ENCODE data around the gene SLC50A1. TPM values are rescaled to one million over a fixed set of nuclear protein-coding genes. Genes with fewer than 3 reads are reported as not detected.

SLC50A1 gene
- polyA plus RNA-seq, 1 experiment: 47.4 TPM

DNA sequence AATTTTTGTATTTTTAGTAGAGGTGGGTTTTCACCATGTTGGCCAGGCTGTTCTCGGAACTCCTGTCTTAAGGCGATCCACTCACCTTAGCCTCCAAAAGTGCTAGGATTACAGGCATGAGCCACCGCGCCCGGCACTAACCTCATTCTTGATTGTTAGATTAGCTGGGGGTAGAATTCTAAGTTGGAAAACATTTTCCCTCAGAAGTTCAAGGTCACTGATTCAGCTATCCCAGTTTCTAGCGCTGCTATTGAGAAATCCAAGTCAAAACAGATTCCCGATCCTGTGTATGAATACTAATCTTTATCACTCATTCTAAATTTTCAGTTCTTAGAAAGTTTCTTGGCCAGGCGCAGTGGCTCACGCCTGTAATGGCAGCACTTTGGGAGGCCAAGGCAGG is 32.3 kb upstream of the SLC50A1 start:
- ChIA-PET CTCF (interaction anchor here (1.7 to 2.2 kb wide), 2 partner anchors 12 to 64 kb away, joined by 5 to 9 read pairs; no protein-coding TSS in a partner anchor), POLR2A (no interaction called here)
- no peak for DNase-seq (ENCODE audit: low read depth)
- no peak overlapping the region for H3K4me3 ChIP-seq (ENCODE audit: low read depth, low read length)
- no peaks in the 10 kb centered on the region for H3K36me3 ChIP-seq (ENCODE audit: control insufficient read depth, insufficient read depth, low read length)
- TF ChIP-seq, protein P1, sequence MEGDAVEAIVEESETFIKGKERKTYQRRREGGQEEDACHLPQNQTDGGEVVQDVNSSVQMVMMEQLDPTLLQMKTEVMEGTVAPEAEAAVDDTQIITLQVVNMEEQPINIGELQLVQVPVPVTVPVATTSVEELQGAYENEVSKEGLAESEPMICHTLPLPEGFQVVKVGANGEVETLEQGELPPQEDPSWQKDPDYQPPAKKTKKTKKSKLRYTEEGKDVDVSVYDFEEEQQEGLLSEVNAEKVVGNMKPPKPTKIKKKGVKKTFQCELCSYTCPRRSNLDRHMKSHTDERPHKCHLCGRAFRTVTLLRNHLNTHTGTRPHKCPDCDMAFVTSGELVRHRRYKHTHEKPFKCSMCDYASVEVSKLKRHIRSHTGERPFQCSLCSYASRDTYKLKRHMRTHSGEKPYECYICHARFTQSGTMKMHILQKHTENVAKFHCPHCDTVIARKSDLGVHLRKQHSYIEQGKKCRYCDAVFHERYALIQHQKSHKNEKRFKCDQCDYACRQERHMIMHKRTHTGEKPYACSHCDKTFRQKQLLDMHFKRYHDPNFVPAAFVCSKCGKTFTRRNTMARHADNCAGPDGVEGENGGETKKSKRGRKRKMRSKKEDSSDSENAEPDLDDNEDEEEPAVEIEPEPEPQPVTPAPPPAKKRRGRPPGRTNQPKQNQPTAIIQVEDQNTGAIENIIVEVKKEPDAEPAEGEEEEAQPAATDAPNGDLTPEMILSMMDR (IDR thresholded peaks at IDR 0.05; ENCODE audit: insufficient read depth, low read depth, low read length): no peak
- peaks cover 7% of the 10 kb centered on the region for H3K27me3 ChIP-seq (ENCODE audit: control insufficient read depth, insufficient read depth, low read length)

DNA sequence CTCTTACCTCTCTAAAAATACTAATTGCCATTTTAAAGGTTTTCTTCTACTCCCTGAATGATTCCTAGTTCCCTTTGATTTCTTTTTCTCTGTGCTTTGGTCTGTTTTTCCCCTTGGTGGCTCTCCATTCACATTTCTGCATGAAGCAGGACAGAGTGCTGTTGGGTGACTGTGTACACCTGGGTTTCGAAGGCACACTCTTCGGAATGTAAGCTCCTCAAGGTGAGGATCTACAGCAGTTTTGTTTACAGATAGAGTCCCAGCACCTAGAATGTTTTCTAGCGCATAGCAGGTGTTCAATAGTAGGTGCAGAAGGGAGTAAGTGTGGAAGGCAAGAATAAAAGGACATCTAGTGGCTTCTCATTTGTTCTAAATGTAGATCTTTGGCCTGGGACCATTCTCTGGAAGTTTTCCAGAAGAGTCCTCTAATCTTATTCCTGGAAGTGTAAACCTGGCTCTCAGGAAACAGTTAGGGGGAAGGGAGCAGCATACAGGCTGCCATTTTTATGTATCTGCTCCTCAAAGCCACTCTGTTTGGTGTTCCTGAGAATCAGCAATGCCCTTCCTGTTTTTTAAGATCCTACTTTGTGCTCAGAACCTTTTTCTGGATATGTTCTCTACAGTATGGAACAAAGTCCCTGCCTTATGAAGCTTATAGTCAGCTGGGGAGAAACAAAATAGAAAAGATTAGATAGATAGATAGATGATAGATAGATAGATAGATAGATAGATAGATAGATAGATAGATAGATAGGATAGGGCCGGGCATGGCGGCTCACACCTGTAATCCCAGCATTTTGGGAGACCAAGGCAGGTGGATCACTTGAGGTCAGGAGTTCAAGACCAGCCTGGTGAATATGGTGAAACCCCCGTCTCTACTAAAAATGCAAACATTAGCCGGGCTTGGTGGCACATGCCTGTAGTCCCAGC is 30.8 kb upstream of the SLC50A1 start:
- ChIA-PET CTCF (interaction anchor here (1.0 to 3.6 kb wide), 3 partner anchors 13 to 68 kb away, joined by 3 to 19 read pairs (median 4); partner anchors contain the start of gene KRTCAP2), POLR2A (no interaction called here)
- TF ChIP-seq, protein P1 (IDR thresholded peaks at IDR 0.05; ENCODE audit: insufficient read depth, low read depth, low read length): no peak
- H3K4me3 ChIP-seq (ENCODE audit: low read depth, low read length): no peak overlapping the region
- no peak for DNase-seq (ENCODE audit: low read depth)
- H3K27me3 ChIP-seq (ENCODE audit: control insufficient read depth, insufficient read depth, low read length): peaks cover 9% of the 10 kb centered on the region
- H3K36me3 ChIP-seq (ENCODE audit: control insufficient read depth, insufficient read depth, low read length): no peaks in the 10 kb centered on the region

DNA sequence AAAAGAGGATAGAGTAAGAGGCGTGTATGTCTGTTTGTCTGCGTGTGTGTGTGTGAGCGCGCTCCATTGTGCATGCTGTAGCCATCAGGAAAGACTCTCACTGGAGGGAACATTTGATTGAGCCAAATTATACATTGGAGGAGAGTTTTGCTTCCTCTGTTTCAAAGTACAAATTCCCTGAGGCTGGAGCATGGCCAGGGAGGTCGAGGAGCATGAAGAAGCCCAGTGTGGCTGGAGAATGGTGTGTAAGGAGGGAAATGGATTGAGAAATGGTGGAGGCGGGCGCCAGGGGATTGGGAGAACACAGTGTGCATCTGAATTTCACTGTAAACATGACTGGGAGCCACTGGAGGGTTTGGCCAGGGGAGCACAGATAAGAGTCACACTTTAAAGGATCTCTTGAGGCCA is 30.0 kb upstream of the SLC50A1 start:
- no peak for DNase-seq (ENCODE audit: low read depth)
- Histone ChIP-seq H3K4me3 (ENCODE audit: low read depth, low read length) (no peak overlapping the region), H3K36me3 (ENCODE audit: control insufficient read depth, insufficient read depth, low read length) (no peaks in the 10 kb centered on the region), H3K27me3 (ENCODE audit: control insufficient read depth, insufficient read depth, low read length) (peaks cover 9% of the 10 kb centered on the region)
- ChIA-PET POLR2A (no interaction called here), CTCF (interaction anchor here (1.2 to 3.6 kb wide), 2 partner anchors 14 to 67 kb away, joined by 3 to 19 read pairs; partner anchors contain the start of gene KRTCAP2)
- TF ChIP-seq, protein P1 (IDR thresholded peaks at IDR 0.05; ENCODE audit: insufficient read depth, low read depth, low read length): no peak

DNA sequence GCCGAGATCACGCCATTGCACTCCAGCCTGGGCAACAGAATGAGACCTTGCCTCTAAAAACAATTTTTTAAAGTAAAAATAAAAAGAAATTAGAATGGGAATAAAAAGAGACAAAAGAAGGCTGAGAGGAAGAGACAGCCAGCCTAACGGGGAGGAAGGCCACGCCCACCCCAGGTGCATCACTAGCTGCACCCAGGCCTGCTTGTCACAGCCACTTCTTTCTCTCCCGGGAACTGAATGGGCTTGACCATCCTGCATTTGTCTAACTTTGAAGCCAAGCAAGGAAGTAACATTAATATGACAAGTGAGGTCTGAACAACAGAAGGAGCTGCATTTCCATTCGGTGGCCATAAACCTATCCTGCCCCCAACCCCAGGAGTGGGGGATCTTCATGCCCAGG is 28.8 kb upstream of the SLC50A1 start:
- H3K4me3 ChIP-seq (ENCODE audit: low read depth, low read length): no peak overlapping the region
- no peak for DNase-seq (ENCODE audit: low read depth)
- TF ChIP-seq, protein P1 (IDR thresholded peaks at IDR 0.05; ENCODE audit: insufficient read depth, low read depth, low read length): no peak
- CTCF ChIA-PET: interaction anchor here (0.6 to 3.6 kb wide), 5 partner anchors 15 to 68 kb away, joined by 3 to 19 read pairs (median 3); partner anchors contain the start of gene KRTCAP2
- H3K27me3 ChIP-seq (ENCODE audit: control insufficient read depth, insufficient read depth, low read length): peaks cover 13% of the 10 kb centered on the region
- POLR2A ChIA-PET: no interaction called here
- H3K36me3 ChIP-seq (ENCODE audit: control insufficient read depth, insufficient read depth, low read length): no peaks in the 10 kb centered on the region

Data from BJ (cell line).